DOHH2 (cell line): ENCODE results near the gene EHMT2.

ENCODE experiments used
- H3F3A ChIP-seq: fragments of 200-600 bp; sonication (generic), shearing (Covaris generic); 2 replicates; pipeline ENCODE4 v1.6.0; 2016; ENCODE audit warnings: antibody characterized with exemption, mild to moderate bottlenecking; ENCODE audit not compliant: control insufficient read depth, insufficient read depth
- H3K27ac ChIP-seq: fragments of 200-600 bp; sonication (generic); 2 replicates; pipeline ENCODE4 v1.5.1; 2014; ENCODE audit warnings: low read depth, mild to moderate bottlenecking, low read length, moderate library complexity
- H3K27me3 ChIP-seq: fragments of 200-600 bp; sonication (generic); 2 replicates; pipeline ENCODE4 v1.6.1; 2014; ENCODE audit warnings: mild to moderate bottlenecking, low read length, mixed read lengths; ENCODE audit not compliant: control insufficient read depth
- H3K36me3 ChIP-seq: fragments of 200-600 bp; sonication (generic); 2 replicates; pipeline ENCODE4 v1.6.1; 2014; ENCODE audit warnings: mild to moderate bottlenecking, low read length, moderate library complexity, mixed read lengths; ENCODE audit not compliant: control insufficient read depth
- H3K4me1 ChIP-seq: fragments of 200-600 bp; sonication (generic); 2 replicates; pipeline ENCODE4 v1.6.1; 2014; ENCODE audit warnings: mild to moderate bottlenecking, low read length, mixed read lengths; ENCODE audit not compliant: control insufficient read depth
- H3K4me2 ChIP-seq: fragments of 200-600 bp; sonication (generic); 2 replicates; pipeline ENCODE4 v1.6.0; 2014; ENCODE audit warnings: mild to moderate bottlenecking, low read length, moderate library complexity
- H3K4me3 ChIP-seq: fragments of 200-600 bp; sonication (generic); 2 replicates; pipeline ENCODE4 v1.5.1; 2014; ENCODE audit warnings: mild to moderate bottlenecking, low read length, mixed read lengths
- H3K79me2 ChIP-seq: fragments of 200-600 bp; sonication (generic); 2 replicates; pipeline ENCODE4 v1.6.1; 2014; ENCODE audit warnings: mild to moderate bottlenecking, low read length, mixed read lengths; ENCODE audit not compliant: control insufficient read depth
- H3K9me2 ChIP-seq: fragments of 200-600 bp; sonication (generic); replicated peaks from 2 replicates; pipeline ENCODE4 v1.6.1; 2014; ENCODE audit warnings: mild to moderate bottlenecking, low read length, mixed read lengths; ENCODE audit not compliant: control insufficient read depth
- H3K9me3 ChIP-seq: fragments of 200-600 bp; sonication (generic); 2 replicates; pipeline ENCODE4 v1.6.1; 2014; ENCODE audit warnings: antibody characterized with exemption, low read length, mixed read lengths; ENCODE audit not compliant: control insufficient read depth, insufficient read depth
- H4K20me1 ChIP-seq: fragments of 200-600 bp; sonication (generic); 2 replicates; pipeline ENCODE4 v1.6.0; 2014; ENCODE audit warnings: low read depth, mild to moderate bottlenecking, antibody characterized with exemption, low read length, moderate library complexity; ENCODE audit not compliant: control insufficient read depth, insufficient read depth
- CTCF ChIP-seq: fragments of 200-600 bp; sonication (generic); IDR thresholded peaks from one replicate; pipeline ENCODE4 v1.5.1; 2014; ENCODE audit warnings: antibody characterized with exemption, mild to moderate bottlenecking, low read depth, low read length; ENCODE audit not compliant: poor library complexity, severe bottlenecking
- EZH2phosphoT487 ChIP-seq: fragments of 200-600 bp; sonication (generic); IDR thresholded peaks from 2 replicates; pipeline ENCODE4 v1.6.1; 2017; ENCODE audit warnings: borderline replicate concordance, mild to moderate bottlenecking, antibody characterized with exemption, low read length, moderate library complexity, mixed read lengths

The EHMT2 gene

GRCh38 chr6:31898383-31899011 is 999 bp upstream of the EHMT2 start:
- H4K20me1 ChIP-seq: no peaks in the 10 kb centered on the region
- peak overlapping the region; percentile 85 for H3K4me2 ChIP-seq
- peak overlapping the region; percentile 86 for H3K4me3 ChIP-seq
- peak overlapping the region; percentile 62 for H3K27ac ChIP-seq
- H3F3A ChIP-seq: peaks cover 13% of the 10 kb centered on the region
- H3K9me3 ChIP-seq: no peaks in the 10 kb centered on the region
- peaks cover 40% of the 10 kb centered on the region for H3K4me1 ChIP-seq
- peaks cover 31% of the 10 kb centered on the region for H3K36me3 ChIP-seq
- TF ChIP-seq CTCF: peak; percentile 24
- no peak for TF ChIP-seq EZH2phosphoT487
- peaks cover 40% of the 10 kb centered on the region for H3K79me2 ChIP-seq
- 0 out of 2 replicates have a peak, but pooled peaks cover 3% of the 10 kb centered on the region for H3K27me3 ChIP-seq
- no peaks in the 10 kb centered on the region for H3K9me2 ChIP-seq

GRCh38 chr6:31896856-31897611 is 464 bp downstream of the EHMT2 start:
- H3K36me3 ChIP-seq: peaks cover 45% of the 10 kb centered on the region
- peak overlapping the region; percentile 35 for H3K27ac ChIP-seq
- H3K79me2 ChIP-seq: peaks cover 40% of the 10 kb centered on the region
- H3K9me2 ChIP-seq: no peaks in the 10 kb centered on the region
- no peaks in the 10 kb centered on the region for H4K20me1 ChIP-seq
- peaks cover 32% of the 10 kb centered on the region for H3K4me1 ChIP-seq
- H3K4me2 ChIP-seq: peak overlapping the region; percentile 85
- TF ChIP-seq CTCF (no peak), EZH2phosphoT487 (no peak)
- peaks cover 5% of the 10 kb centered on the region for H3F3A ChIP-seq
- no peaks in the 10 kb centered on the region for H3K9me3 ChIP-seq
- peak overlapping the region; percentile 86 for H3K4me3 ChIP-seq
- H3K27me3 ChIP-seq: no peaks in the 10 kb centered on the region

GRCh38 chr6:31896493-31896855 is 1.0 kb downstream of the EHMT2 start:
- peak overlapping the region; percentile 85 for H3K4me2 ChIP-seq
- H3K27ac ChIP-seq: peak overlapping the region; percentile 35
- TF ChIP-seq EZH2phosphoT487 (no peak), CTCF (no peak)
- H3K4me3 ChIP-seq: peak overlapping the region; percentile 86
- no peaks in the 10 kb centered on the region for H4K20me1 ChIP-seq
- H3K79me2 ChIP-seq: peaks cover 40% of the 10 kb centered on the region
- H3K36me3 ChIP-seq: peaks cover 50% of the 10 kb centered on the region
- peaks cover 5% of the 10 kb centered on the region for H3F3A ChIP-seq
- no peaks in the 10 kb centered on the region for H3K9me2 ChIP-seq
- H3K4me1 ChIP-seq: peaks cover 32% of the 10 kb centered on the region
- H3K9me3 ChIP-seq: no peaks in the 10 kb centered on the region
- no peaks in the 10 kb centered on the region for H3K27me3 ChIP-seq
